Osteoblast (primary cell): ENCODE data around the gene CDC123. TPM values are rescaled to one million over a fixed set of nuclear protein-coding genes. Genes with fewer than 3 reads are reported as not detected.

Experiments
- DNase-seq: peaks from one replicate; pipeline ENCODE4 v3.0.0; 2011; ENCODE audit warnings: low spot score, mixed read lengths; ENCODE audit not compliant: insufficient read length; ENCODE audit errors: missing footprints
- H2AFZ ChIP-seq: 2 replicates; pipeline ENCODE4 v1.6.0; 2011; ENCODE audit warnings: mild to moderate bottlenecking, low read length
- H3K27ac ChIP-seq: 2 replicates; pipeline ENCODE4 v1.5.1; 2011; ENCODE audit warnings: mild to moderate bottlenecking, low read depth, low read length, moderate library complexity
- H3K27me3 ChIP-seq: 2 replicates; pipeline ENCODE4 v1.6.0; 2012; ENCODE audit warnings: mild to moderate bottlenecking, control low read depth, inconsistent platforms, low read length, moderate library complexity; ENCODE audit not compliant: insufficient read depth
- H3K36me3 ChIP-seq: 2 replicates; pipeline ENCODE4 v1.5.1; 2011; ENCODE audit warnings: mild to moderate bottlenecking, low read length, control low read depth, moderate library complexity; ENCODE audit not compliant: insufficient read depth
- H3K4me1 ChIP-seq: 2 replicates; pipeline ENCODE4 v1.5.1; 2011; ENCODE audit warnings: mild to moderate bottlenecking, low read length, control low read depth, moderate library complexity; ENCODE audit not compliant: insufficient read depth
- H3K4me2 ChIP-seq: 2 replicates; pipeline ENCODE4 v1.6.0; 2011; ENCODE audit warnings: mild to moderate bottlenecking, low read length; ENCODE audit not compliant: insufficient read depth
- H3K4me3 ChIP-seq: fragments of 200-600 bp; sonication (generic); 3 replicates; pipeline ENCODE4 v1.5.1; 2012; ENCODE audit warnings: mild to moderate bottlenecking, low read length, inconsistent platforms; ENCODE audit not compliant: insufficient read depth
- H3K79me2 ChIP-seq: 2 replicates; pipeline ENCODE4 v1.6.0; 2012; ENCODE audit warnings: mild to moderate bottlenecking, low read length, control low read depth, inconsistent platforms; ENCODE audit not compliant: insufficient read depth
- H3K9me3 ChIP-seq: 2 replicates; pipeline ENCODE4 v1.5.1; 2011; ENCODE audit warnings: low read depth, low read length, control low read depth
- H4K20me1 ChIP-seq: 2 replicates; pipeline ENCODE4 v1.6.0; 2012; ENCODE audit warnings: mild to moderate bottlenecking, low read length, control low read depth; ENCODE audit not compliant: insufficient read depth
- CTCF ChIP-seq: IDR thresholded peaks from 2 replicates; pipeline ENCODE4 v1.5.1; 2011; ENCODE audit warnings: mild to moderate bottlenecking, low read depth, low read length, moderate library complexity; ENCODE audit errors: extremely low read depth
- total RNA-seq: library from RNA; depleted of rRNA; stranded (reverse); fragments of >200 nt; gene quantifications from 2 replicates; pipeline ENCODE4 v1.2.3, GENCODE V29; 2012

Gene CDC123
- total RNA-seq, 1 donor = 86.9 TPM

- H2AFZ ChIP-seq = no peak overlapping the region
- H3K36me3 ChIP-seq = peaks cover 43% of the 10 kb centered on the region
- H3K9me3 ChIP-seq = no peaks in the 10 kb centered on the region
- H3K4me2 ChIP-seq = no peak overlapping the region
- no peak for TF ChIP-seq CTCF
- H3K27me3 ChIP-seq = no peaks in the 10 kb centered on the region
- H3K4me3 ChIP-seq = no peak overlapping the region
- no peaks in the 10 kb centered on the region for H3K79me2 ChIP-seq
- H4K20me1 ChIP-seq = no peaks in the 10 kb centered on the region
- DNase-seq = no peak
- H3K27ac ChIP-seq = no peak overlapping the region
- no peaks in the 10 kb centered on the region for H3K4me1 ChIP-seq
These were observed 18.3 kb upstream of the CDC123 start for GRCh38 chr10:12177642-12178041.

GRCh38 chr10:12179606-12180170 is 16.3 kb upstream of the CDC123 start:
- Histone ChIP-seq H3K27ac (no peak overlapping the region), H3K4me2 (no peak overlapping the region), H3K4me1 (no peaks in the 10 kb centered on the region), H3K79me2 (no peaks in the 10 kb centered on the region), H3K27me3 (no peaks in the 10 kb centered on the region), H2AFZ (no peak overlapping the region), H3K4me3 (no peak overlapping the region), H3K9me3 (no peaks in the 10 kb centered on the region), H4K20me1 (no peaks in the 10 kb centered on the region), H3K36me3 (peaks cover 46% of the 10 kb centered on the region)
- no peak for TF ChIP-seq CTCF
- DNase-seq = no peak

GRCh38 chr10:12180221-12180974 is 15.6 kb upstream of the CDC123 start:
- Histone ChIP-seq H3K36me3 (peaks cover 46% of the 10 kb centered on the region), H3K4me1 (no peaks in the 10 kb centered on the region), H4K20me1 (no peaks in the 10 kb centered on the region), H3K4me2 (no peak overlapping the region), H3K79me2 (peaks cover 3% of the 10 kb centered on the region), H3K9me3 (no peaks in the 10 kb centered on the region), H3K27me3 (no peaks in the 10 kb centered on the region), H3K27ac (no peak overlapping the region), H3K4me3 (no peak overlapping the region), H2AFZ (no peak overlapping the region)
- DNase-seq = no peak
- no peak for TF ChIP-seq CTCF

- no peak for TF ChIP-seq CTCF
- Histone ChIP-seq H3K79me2 (peaks cover 9% of the 10 kb centered on the region), H3K9me3 (no peaks in the 10 kb centered on the region), H2AFZ (no peak overlapping the region), H3K36me3 (peaks cover 46% of the 10 kb centered on the region), H4K20me1 (no peaks in the 10 kb centered on the region), H3K4me2 (no peak overlapping the region), H3K4me3 (no peak overlapping the region), H3K27me3 (no peaks in the 10 kb centered on the region), H3K27ac (no peak overlapping the region), H3K4me1 (no peaks in the 10 kb centered on the region)
- no peak for DNase-seq
These were observed 14.8 kb upstream of the CDC123 start for GRCh38 chr10:12181065-12181775.
